Uterine smooth muscle cell (primary cell): ENCODE data around the gene TMPRSS13. TPM values are rescaled to one million over a fixed set of nuclear protein-coding genes. Genes with fewer than 3 reads are reported as not detected.

ENCODE experiments used
- total RNA-seq: library from RNA; depleted of rRNA; stranded (reverse); fragments of >200 nt; gene quantifications from 2 replicates; pipeline ENCODE4 v1.2.3, GENCODE V29; 2014

TMPRSS13 gene
- total RNA-seq = under 0.01 TPM in 1 of 2 replicates, not detected in the other

GRCh38 chr11:117929142-117929915, at the start of gene TMPRSS13:
TMPRSS13 (minus strand) TSS chr11:117929402; CDS start chr11:117929307, 95 bp downstream.

GRCh38 chr11:117876341-117877119, 52.7 kb downstream of the TMPRSS13 start, which contains the start of gene FXYD6:
FXYD6 (minus strand) TSS chr11:117876658; CDS start chr11:117842776, 33,882 bp downstream.

Other genes starting within 250 kb of the TMPRSS13 start
- gene DSCAML1, start 132.2 kb downstream of the TMPRSS13 start, total RNA-seq = not detected in 2 replicates
- not detected in 2 replicates for gene FXYD2, start 104.7 kb downstream of the TMPRSS13 start, total RNA-seq
- gene FXYD6, start 52.7 kb downstream of the TMPRSS13 start, total RNA-seq = 0.22 and 0.37 TPM in 2 replicates
- gene IL10RA, start 57.0 kb upstream of the TMPRSS13 start, total RNA-seq = 0.50 and 0.66 TPM in 2 replicates
- not detected in 2 replicates for gene TMPRSS4, start 147.7 kb upstream of the TMPRSS13 start, total RNA-seq
- not detected in 2 replicates for gene SMIM35, start 157.6 kb upstream of the TMPRSS13 start, total RNA-seq
- not detected in 2 replicates for gene SCN4B, start 223.4 kb upstream of the TMPRSS13 start, total RNA-seq
- under 0.01 TPM in 1 of 2 replicates, not detected in the other for gene SCN2B, start 247.2 kb upstream of the TMPRSS13 start, total RNA-seq